GM21825 (cell line): ENCODE results near the gene INO80.

ENCODE experiments used
- ATAC-seq: cut with Tn5 transposase; IDR thresholded peaks from one replicate; pipeline ENCODE4 v1.9.1; 2021; ENCODE audit warnings: mild to moderate bottlenecking, moderate library complexity; ENCODE audit not compliant: unreplicated experiment

INO80 gene

GRCh38 chr15:40931300-40932142, 184.6 kb downstream of the INO80 start:
- ATAC-seq: no peak

- no peak for ATAC-seq
These were observed 185.4 kb downstream of the INO80 start for GRCh38 chr15:40930430-40931299.

- ATAC-seq: no peak
These were observed 186.2 kb downstream of the INO80 start for GRCh38 chr15:40929660-40930429.
